HG03432 (cell line): ENCODE data around the gene YAF2.

Experiments
- ATAC-seq: cut with Tn5 transposase; IDR thresholded peaks from one replicate; pipeline ENCODE4 v1.9.1; 2021; ENCODE audit warnings: mild to moderate bottlenecking, moderate library complexity; ENCODE audit not compliant: unreplicated experiment

Gene YAF2

GRCh38 chr12:42145552-42146215, 92.4 kb downstream of the YAF2 start:
- ATAC-seq: no peak

GRCh38 chr12:42145197-42145549, 92.9 kb downstream of the YAF2 start:
- no peak for ATAC-seq

GRCh38 chr12:42144408-42145196, 93.4 kb downstream of the YAF2 start, which contains the start of gene GXYLT1:
TSS of gene GXYLT1 (minus strand) at chr12:42144874. CDS start at chr12:42144646, 228 bp downstream.
- ATAC-seq: peak; percentile 94

- ATAC-seq: no peak
Measured at GRCh38 chr12:42144158-42144407, 94.0 kb downstream of the YAF2 start.

- peak; percentile 0 for ATAC-seq
Measured at GRCh38 chr12:42143452-42144157, 94.4 kb downstream of the YAF2 start.

- no peak for ATAC-seq
Measured at GRCh38 chr12:42141981-42142606, 96.0 kb downstream of the YAF2 start.

GRCh38 chr12:42140901-42141300, 97.1 kb downstream of the YAF2 start:
- no peak for ATAC-seq

GRCh38 chr12:42135259-42135814, 102.7 kb downstream of the YAF2 start:
- ATAC-seq: no peak

- ATAC-seq: no peak
Measured at GRCh38 chr12:42130672-42131402, 107.2 kb downstream of the YAF2 start.

- no peak for ATAC-seq
Measured at GRCh38 chr12:42129595-42130204, 108.3 kb downstream of the YAF2 start.

- ATAC-seq: no peak
Measured at GRCh38 chr12:42128888-42129287, 109.2 kb downstream of the YAF2 start.

GRCh38 chr12:42128327-42128726, 109.7 kb downstream of the YAF2 start:
- no peak for ATAC-seq

GRCh38 chr12:42126963-42127362, 111.1 kb downstream of the YAF2 start:
- no peak for ATAC-seq

GRCh38 chr12:42125388-42125767, 112.7 kb downstream of the YAF2 start:
- peak; percentile 33 for ATAC-seq

GRCh38 chr12:42124764-42125387, 113.2 kb downstream of the YAF2 start:
- peak; percentile 10 for ATAC-seq

GRCh38 chr12:42119085-42119633, 118.9 kb downstream of the YAF2 start:
- ATAC-seq: no peak

GRCh38 chr12:42118136-42118879, 119.7 kb downstream of the YAF2 start:
- ATAC-seq: no peak

- ATAC-seq: no peak
Measured at GRCh38 chr12:42109031-42109430, 129.0 kb downstream of the YAF2 start.
